Activated T-cell treated with anti-CD3 and anti-CD28 coated beads for 48 hours (primary cell): Measurements from ENCODE around the gene HIVEP3.

ENCODE experiments used
- DNase-seq: peaks from one replicate; pipeline ENCODE4 v3.0.0-alpha.2; 2020; ENCODE audit warnings: low read depth

Gene HIVEP3

DNA sequence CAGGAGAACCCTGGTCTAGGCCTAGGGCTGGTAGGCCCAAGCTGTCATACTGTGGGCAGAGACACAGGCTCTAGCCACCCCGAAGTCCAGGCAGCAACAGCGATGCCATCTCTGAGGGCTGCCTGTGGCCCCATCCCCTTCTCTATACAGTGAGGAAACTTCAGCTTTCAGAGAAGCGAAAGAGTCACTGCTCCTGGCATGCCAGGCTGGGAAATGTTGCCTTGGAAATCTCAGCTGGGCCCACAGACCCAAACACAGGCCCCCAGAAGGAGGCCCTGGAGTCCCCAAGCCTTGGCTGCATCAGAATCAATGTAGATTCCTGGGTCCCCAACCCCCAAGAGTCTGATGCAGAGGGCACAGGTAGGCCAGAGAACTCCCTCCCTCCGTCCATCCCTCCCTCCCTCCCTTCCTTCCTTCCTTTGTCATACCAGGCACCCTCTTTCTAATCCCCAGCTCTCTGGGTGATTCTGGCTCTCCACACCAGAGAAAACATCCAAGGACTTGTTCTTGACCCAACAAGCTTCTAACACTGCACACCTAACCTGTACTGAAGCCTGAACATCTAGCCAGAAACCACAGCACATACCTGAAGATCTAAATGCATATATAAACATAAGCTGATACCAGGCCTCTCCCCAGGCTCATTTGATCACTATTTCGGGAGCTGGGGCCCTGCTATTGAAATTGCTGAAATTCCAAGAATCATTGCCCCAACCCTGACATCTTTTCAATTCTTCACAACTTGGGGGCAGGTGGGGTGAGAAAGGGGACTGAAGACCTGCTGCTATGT, 291.0 kb downstream of the HIVEP3 start:
- DNase-seq, result no peak

DNA sequence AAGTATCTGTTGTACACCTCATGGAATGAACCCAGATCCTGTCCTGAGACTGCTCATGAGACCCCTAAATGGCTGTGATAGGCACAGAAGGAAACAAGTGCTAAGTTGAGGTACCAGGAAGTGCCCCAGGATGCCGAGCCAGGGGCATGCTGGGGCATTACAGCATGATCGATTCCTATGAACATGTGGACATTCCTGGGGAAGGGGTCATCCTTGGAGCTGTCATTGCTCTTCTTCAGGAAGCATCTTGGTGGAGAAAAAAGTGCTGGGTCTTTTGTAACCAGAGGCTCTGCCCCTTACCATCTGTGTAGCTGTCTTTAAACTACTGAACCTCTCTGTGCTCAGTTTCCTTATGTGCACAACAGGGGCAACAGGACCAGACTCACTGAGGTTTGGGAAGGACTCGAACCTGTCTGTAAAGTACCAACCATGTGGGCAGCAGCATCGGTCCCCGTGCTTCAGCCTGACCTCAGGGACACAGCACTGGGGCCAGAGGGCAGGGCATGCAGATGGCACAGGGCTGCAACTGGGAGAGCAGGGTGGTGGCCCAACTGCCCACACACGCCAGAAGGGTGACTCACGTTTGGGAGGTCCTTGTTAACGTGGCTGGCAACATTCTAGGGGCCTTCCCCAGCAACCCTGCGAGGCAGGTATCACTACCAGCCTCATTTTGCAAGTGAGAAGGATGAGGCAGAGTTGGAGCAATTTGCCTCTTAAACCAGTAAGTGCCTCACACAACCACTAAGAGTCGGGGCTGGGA, 291.9 kb downstream of the HIVEP3 start:
- peak; percentile 66 for DNase-seq

DNA sequence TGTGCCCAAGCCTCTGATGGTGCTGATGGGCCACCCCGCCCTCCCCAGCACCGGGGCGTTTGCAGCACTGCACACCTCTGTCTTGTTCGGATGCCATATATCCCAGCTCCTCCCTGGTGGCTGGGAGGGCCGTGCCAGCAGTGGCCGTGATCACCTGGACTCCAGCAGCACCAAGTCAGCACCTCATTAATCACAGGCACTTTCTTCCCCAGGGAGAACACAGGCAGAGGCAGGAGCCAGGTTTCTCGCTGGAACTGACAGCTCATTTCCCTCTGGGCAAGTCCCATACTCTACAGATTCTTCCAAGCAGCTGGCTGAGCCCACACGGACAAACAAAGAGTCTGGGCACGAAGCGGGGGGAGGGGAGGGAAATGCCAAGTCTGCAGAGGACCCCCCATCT, 292.6 kb downstream of the HIVEP3 start:
- no peak for DNase-seq

DNA sequence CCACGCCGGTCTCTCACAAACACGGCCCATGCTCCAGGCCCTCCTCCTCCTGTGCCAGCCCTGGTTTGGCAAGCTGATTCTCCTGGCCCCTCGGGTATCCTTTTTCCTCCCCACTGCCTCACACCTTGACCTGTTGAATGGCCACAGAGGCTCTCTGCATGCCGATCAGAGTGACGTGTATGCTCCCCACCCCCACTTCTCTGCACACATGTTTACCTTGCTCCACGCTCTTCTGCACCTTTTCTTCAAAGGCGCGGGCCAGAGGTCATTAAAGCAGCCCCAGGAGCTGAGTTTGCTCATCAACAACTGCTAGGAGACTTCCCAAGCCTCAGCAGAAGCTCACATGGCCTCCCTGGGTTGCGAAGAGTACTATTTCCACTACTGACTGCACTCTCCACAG, 295.0 kb downstream of the HIVEP3 start:
- no peak for DNase-seq

DNA sequence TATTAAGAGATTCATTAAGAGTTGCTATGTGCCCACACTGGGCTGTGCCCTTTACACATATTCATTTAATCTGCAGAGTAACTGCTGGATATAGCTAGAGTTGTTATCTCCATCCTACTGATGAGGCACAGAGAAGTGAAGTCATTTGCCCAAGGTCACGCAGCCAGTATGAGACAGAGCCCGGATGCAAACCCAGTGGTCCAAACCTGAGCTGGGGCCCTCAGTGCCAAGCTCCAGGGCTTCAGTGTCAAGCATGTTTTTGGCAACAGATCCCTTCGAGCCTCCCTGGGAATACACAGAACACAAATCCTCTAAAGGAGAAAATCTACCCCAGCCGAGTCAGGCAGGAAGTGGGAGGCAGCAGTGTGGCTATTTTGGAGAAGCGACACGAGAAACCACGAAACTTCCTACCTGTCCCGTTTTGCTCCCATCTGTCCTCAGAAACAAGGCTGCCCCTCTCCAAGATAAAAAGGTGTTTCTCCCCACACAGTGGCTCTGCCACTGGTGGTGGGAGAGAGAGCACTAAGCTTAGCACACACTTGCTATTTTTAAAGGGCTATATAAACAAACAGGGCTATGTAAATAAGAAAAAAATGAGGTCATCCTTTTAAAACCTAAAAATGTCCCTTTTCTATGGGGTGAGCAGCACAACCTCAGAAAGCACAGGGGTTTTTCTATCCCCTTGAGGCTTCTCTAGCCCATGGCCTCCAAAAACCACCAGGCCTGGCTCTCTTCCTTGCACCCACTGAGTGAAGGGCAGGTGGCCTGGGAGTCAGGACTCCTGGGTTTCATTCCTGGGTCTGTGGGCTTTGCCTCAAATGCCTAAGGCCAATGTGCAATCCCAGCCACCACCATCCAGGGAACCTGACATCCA, 295.6 kb downstream of the HIVEP3 start:
- DNase-seq, result no peak

DNA sequence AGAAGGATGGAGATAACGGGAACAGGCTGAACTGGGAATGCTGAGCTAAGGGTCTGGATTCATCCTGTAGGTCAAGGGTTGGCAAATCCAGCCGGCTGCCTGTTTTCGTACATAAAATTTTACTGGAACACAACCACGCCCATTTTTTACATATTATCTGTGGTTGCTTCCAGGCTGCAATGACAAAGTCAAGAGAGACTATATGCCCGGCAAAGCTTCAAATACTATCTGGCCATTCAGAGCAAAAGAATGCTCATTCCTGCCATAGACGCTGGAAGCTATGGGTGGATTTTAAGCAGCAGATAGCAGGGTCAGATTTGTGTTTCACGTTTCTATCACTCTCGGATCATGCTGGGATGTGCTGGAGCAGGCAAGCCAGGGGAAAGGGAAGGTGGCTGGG, 296.3 kb downstream of the HIVEP3 start:
- no peak for DNase-seq

DNA sequence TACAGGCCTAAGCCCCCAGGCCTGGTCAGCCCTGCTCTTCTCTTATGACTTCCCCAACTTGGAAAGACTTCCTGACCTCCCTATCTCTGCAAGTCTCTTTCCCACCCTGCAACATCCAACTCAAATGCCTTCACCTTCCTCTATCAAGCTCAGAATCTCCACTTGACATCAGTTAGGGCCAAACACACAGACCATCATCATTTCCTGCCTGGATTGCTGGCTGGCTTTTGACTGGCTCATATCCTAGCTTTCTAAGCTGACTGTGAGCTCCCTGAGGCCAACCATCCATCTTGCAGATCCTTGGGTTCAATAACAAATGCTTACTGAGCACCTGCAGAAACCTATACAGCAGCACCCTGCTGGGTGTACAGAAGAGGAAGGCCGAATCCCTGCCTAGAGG, 296.9 kb downstream of the HIVEP3 start:
- DNase-seq, result no peak

DNA sequence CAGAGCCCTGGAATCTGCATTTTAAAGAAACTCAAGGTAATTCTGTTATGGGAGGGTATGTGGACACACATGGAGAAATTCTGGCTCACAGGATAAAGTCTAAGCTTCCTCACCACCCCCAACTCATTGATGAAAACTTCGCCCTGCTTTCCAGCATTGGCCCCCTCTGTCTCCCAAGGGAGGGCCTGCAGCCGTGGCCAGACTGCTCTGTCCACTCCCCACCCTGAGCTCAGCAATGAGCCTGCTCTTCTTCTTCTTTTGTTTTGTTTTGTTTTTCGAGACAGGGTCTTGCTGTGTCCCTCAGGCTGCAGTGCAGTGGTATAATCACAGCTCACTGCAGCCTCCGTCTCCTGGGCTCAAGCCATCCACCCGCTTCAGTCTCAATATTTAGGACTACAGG, 297.5 kb downstream of the HIVEP3 start:
- DNase-seq, result no peak

DNA sequence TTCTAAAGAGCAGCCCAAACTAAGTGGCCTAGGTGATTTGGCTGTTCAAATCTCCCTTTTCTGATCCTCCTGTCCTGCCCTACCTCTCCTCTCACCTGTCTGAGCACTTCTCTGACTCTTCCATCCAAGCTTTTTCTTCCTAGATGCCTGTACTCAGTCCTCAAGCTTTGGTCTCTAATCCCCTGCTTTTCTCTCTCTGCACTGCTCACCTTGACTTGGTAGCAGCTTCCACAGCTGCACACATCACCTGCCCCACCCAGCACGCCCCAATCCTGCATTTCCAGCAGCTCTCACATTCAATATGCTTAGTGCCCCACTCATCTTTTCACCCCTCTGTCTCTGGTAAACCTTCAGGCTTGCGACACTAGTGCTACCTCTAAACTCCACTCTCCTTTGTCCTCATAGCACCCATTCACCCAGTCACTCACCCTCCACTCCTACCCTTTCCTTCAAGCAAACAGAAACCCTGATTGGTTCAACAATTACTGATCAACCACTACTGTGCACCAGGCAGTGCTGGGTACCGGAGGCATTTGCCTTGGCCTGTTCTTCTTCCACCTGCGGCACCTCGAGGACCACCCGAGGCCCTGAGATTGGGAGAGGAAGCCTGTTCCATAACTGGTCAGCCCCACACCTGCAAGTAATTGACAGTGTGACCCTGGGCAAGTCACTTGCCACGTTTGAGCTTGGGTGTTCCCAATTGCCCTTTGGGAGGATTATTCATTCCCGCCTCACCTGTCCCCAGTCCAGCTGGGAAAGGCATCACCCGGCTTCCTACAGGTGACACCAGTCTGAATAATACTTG, 298.2 kb downstream of the HIVEP3 start:
- DNase-seq, result no peak

DNA sequence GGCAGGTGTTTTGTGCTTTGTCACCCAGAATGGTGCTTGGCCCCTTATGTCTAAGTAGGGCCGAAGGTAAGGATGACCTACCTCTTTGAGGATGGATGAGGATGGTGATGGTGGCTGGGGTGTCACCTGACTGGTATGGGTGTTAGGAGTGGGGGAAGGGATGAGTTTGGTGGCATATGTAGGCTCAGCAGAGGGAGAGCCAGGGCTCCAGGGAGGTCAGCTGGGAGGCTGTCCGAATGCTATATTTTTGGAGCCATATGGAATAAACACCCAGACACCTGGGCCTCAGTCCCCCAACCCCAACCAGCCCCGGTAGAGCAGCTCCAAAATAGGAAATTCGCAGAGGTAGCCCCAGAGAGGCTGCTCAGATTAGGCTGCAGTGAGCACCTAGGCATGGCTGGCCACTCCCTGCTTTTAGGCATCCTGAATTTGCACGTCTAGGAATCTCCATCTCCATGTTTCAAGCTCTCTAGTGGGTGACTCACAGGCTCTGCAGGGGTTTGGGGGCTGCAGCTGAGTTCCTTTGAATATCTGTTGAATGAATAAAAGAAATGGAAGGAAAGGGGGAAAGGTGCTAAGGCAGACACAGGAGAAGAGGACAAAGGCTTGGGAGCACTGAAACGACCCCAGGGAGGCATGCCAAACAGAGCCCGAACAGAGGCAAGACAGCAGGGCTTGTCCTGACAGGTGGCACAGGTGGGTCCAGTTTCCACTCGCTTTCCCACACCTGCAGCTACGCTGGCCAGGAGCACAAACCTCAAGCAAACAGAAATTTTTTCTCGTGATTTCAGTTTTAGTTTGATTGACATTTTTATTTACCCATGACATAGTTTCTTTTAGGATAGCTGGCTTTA, 299.0 kb downstream of the HIVEP3 start:
- DNase-seq, result no peak

DNA sequence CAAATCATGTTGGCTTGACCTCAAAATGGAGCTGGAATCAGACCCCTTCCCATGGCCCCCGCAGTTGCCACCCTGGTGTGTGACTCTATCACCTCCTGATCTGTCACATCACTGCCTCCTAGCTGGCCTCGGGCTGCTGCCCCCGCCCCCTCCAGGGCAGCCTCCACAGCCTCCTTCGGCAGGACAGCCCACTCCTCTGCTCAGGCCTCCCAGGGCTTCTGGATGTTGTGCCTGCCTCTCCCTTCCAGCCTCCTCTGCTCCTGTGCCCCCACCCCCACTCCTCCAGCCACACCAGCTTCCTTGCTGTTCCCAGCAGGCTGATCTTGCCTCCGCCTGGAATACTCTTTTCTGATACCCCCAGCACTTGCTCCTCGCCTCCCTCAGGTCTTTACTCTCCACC, 299.9 kb downstream of the HIVEP3 start:
- DNase-seq, result no peak

DNA sequence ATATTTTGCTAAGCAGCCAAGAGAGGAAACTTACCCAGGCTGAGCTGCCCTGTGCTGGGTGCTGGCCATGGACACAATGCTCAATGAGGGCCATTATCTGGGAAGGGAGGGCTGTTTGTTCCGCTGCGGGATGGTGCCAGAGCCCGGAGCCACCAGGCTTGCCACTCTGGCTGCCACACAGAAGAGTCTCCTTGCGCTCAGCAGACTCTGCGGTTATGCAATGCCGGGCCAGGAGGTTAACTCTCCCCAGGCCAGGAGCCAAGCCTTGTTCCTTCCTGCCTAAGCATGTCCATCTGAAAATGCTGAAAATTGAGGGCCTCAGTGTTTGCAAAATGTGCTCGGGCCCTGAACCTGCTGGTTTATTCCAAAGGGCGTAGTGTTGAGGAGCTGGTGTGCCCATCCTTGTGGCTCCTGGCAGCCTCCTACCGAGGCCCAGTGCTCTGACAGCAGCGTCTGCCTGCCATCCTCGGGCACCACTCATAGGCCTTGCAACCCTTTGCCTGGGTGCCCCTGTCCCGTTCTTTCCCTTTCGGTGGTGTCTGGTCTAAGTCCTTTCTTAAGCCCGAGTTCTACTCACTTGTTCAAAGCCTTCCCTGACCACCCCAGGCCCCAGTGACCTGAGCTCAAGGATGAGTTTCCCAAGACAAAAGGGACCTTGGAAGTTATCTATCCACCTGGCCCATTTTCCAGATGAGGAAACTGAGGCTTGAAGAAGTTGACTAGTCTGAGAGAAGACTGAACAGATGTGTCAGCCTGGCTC, 300.5 kb downstream of the HIVEP3 start:
- no peak for DNase-seq

DNA sequence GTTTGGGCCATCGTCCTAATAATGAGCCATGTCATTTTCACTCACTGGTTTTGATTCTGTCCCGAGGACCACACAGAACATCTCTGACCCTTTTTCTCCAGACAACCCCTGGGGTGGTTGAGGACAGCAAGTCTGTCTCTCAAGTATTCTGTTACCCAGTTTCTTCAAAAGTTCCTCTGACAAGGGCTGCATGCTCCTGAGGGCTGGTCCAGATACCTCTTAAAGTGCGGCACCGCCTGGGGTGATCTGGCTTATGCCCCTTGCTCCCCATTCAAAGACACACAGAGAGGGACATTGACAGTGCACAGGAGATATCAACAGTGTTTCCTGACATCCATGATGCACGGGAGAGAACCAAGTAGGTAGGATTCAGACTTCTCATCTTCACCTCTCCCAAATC, 301.4 kb downstream of the HIVEP3 start:
- DNase-seq, result no peak

DNA sequence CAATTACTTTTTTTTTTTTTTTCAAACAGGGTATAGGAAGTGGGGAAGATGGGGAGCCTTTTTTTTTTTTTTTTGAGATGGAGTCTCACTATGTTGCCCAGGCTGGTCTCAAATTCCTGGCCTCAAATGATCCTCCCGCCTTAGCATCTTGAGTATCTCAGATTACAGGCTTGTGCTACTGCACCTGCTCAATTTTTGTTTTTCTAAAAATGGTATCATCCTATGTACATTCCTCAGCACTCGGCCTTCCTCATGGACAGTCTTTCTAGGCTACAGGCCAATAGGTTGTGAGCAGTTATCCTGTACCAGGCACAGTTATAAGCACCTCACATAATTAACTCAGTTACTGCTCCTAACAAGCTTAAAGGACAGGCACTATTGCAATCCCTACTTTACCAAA, 302.2 kb downstream of the HIVEP3 start:
- no peak for DNase-seq

DNA sequence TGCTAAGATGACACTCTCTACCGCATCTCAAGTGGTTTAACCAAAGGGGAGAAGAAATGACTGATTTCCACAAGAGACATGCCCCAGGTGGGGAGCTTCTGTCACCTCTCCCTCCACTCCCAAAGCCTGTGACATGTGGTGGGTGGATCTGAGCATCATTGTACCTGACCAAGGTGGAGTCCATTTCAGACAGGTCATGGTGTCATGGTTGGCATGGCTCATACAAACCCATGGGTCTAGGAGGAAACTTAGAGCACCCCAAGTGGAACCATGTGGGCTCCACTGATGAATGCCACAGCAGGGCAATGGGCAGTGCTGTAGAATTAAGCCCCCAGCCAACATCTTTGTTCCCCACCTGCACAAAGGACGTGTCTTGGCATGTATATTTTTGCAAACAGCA, 302.7 kb downstream of the HIVEP3 start:
- no peak for DNase-seq

DNA sequence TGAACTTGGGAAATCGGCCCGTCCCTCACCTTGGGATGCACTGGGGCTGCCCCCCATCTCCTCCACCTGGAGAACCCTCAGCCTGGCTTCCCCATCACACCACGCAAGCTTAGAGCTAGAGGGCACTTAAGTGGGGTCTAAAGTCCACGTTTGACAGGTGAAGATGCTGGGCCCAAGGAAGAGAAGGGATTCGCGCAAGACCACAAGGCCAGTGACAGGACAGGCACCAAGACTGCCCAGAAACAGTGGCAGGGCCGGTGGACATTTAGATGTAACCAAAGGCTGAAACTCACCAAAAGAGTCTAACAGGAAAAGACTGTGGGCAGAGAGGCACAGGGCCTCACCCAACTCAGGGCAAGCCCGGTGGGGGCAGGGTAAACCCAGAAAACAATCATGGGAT, 303.4 kb downstream of the HIVEP3 start:
- DNase-seq, result no peak

DNA sequence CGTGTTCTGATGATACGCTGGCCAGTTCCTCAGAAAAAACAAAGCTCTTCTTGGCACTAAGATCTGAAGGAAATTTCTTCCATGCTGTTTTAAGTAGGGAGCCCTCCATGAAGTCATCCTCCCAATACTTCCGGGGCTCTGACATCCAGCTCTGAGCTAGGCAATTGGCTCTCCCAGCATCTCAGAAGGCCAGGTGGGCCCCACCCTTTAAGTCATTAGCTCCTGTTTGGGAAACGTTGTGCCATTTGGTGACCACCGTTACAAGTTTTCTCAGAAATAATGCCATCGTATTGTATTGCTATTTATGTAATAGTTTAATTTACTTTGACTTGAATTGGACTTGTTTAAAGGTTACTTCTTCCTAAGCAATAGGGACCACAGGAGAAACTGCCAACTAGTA, 303.9 kb downstream of the HIVEP3 start:
- no peak for DNase-seq

DNA sequence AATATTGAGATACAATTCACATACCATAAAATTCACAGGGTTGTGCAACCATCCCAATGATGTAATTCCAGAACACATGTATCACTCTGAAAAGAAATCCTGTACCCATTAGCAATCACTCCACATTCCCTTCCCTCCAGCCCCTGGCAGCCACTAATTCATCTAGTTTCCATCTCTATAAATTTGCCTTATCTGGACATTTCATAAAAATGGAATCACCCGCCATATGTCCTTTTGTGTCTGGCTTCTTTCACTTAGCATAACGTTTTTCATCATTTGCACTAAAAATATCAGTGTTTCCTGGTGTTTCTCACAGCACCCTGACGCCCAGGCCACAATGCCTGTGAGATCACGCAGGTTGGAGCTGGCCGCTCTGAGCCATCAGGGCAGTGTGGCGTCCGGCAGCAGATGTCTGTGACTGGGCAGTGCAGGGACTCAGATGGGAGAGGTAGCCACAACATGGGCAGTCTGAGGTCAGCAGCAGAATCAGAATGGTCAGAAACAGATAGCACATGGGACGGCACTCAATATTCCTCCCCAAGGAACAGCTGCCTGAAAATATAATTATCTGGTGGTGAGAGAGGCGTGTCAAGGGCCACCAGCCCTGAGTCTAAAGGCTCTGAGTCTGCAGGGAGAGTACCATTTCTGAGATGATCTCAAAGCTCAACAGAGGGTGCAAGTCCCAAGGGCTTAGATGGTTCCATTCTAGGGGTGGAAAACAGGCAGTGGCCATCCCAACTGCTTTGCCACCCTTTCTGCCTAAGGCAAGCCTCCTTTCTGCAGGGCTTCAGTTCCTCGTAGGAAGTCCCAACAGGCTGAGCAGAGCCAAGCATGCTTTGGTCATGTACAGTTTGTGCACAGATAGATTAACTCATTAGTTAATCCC, 304.8 kb downstream of the HIVEP3 start:
- no peak for DNase-seq

DNA sequence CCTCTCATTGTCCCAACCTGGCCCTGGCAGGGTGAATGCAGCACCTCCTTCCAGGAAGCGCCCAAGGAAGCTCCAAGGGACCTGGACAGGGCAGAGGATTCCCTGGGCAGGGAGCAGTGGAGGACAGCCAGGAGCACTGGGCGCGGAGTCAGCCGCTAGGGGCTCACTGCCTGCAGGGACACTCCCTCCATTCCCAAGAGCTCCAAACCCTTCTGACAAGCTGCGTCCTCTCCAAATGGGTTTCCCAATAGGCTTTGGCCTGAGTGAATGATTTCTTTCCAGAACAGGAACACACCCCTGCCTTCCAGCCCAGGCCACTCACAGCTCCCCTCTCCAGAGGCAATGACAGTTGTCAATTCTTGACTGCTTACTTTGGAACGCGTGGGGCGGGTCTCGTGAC, 305.8 kb downstream of the HIVEP3 start:
- DNase-seq, result no peak
